GM19025 (cell line): ENCODE measurements around the gene OR9Q2.
"Not testable (repeated sequence)": the region's sequence is repeated elsewhere in the genome, so short reads cannot be mapped to it uniquely, and the experiment has no call there.

Source experiments
- ATAC-seq: cut with Tn5 transposase; IDR thresholded peaks from one replicate; pipeline ENCODE4 v1.9.1; 2021; ENCODE audit warnings: mild to moderate bottlenecking, low read depth, moderate library complexity; ENCODE audit not compliant: unreplicated experiment

Gene OR9Q2, protein sequence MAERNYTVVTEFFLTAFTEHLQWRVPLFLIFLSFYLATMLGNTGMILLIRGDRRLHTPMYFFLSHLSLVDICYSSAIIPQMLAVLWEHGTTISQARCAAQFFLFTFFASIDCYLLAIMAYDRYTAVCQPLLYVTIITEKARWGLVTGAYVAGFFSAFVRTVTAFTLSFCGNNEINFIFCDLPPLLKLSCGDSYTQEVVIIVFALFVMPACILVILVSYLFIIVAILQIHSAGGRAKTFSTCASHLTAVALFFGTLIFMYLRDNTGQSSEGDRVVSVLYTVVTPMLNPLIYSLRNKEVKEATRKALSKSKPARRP

DNA sequence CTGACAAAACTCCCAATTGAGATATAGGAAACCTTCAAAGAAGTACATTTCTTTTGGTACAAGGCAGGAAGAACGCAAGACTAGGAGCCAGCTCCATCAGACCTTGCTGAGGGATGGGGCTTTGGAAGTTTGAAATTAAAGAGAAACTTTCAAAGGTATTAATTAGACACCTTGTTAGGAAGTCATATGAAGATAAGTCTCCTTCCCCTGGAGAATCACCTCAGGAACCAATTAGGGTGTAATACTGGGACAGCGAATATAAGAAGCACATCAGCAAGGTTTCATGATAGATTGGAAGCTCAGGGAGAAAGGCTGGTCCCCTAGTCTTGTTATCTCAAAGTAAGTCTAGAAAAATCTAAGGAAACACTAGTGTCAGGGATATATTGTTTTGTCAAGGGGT lies at the start of gene OR9Q2:
Gene OR9Q2, plus strand, starts transcription at position 301 of the 400 bp plus-strand sequence. CDS start 1,421 bp downstream, outside the sequence.
- no peak for ATAC-seq

DNA sequence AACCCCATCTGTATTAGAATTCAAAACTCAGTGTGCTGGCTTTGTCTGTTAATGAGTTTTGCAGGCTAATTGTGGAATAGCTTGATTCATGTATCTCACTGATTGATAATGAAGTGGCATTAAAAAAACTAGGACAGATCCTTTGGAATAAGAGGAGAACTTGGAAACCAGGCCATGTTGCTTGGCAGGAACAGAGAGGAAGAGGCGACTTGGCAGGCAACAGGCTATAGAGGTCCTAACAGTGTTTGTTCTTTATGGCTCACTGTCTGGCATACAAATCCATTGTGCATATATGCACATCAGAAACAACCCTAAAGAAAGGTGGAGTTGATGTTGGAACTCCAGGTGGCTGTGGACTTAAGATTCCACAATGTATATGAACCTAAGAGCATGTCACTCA lies 46.1 kb upstream of the OR9Q2 start:
- no peak for ATAC-seq

DNA sequence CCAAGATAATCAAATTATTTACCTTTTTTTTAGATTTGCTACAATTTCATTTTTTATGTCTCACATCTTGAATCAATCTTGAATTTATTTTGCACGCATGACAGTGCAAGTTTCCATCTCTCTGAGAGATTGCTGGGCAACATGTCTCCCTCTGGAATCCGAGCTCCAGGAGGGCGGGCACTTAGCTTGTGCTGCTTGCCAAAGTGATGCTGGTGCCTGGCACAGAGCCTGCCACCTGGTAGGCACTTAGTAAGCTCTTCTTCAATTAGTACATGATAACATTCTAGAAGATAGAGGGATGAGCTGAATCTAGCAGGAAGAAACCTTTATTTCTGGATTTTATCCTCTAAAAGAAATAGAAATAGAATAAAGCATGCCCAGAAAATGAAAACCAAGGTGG lies 36.1 kb upstream of the OR9Q2 start:
- no peak for ATAC-seq

DNA sequence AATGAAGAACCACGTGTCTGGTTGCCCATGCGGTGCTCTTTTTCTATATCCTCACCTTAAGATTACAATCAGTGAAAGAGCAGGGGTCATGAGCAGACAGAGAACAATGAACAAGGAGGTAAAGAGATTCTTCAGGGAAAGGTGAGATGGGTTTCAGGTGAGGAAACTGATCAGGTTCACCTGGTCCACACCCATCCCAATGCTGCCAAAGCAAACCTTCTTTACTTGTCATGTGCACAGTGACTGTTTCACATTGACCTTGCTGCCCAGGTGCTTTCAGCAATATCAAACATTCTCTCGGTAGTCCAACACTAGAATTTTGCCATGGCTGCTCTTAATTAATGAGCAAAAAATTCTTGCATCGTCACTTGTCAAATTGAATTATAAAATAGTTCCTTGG lies 24.5 kb upstream of the OR9Q2 start:
- no peak for ATAC-seq

DNA sequence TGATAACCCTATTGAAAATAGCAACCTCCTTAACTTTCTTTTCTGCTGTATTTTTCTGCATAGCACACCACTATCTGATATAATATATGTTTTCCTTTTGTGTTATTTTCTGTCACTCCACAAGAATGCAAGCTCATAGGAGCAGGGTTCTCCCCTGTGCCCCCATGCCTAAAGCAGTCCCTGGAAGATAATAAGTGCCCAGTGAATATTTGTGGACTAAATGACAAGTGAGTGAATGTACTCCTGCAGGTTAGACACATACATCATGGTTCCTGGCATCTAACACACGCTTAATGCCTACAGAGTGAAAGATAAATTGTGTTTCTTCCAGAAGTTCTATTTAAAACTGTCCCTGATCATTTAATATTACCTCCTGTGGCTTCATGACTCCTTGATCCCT lies 23.9 kb upstream of the OR9Q2 start:
- no peak for ATAC-seq

DNA sequence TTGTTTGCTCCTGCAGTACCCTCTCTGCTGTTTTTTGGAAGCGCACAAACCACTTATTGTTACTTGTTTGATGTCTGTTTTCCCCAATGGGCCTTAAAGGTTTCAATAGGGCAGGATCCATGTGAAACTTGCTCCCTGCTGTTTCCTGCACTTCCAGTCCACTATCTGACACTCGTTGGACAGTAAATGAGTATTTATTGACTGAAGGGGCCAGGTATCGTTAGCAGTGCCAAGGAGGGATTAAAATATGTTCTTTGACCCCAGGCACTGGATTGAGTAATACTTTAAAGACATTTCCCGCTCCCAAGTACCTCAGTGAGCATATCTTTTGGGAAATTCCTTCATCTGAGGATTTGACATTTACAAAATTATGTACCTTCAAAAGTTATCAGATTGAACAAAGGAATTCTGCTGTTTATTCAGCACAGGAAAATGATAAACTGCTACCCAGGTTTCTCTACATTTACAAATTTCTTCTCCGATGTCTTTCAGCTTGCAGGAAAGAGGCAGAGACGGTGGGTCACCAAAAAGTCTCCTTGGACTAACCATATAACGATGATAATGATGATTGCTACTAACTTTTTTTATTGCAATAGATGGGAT lies 23.3 kb upstream of the OR9Q2 start:
- ATAC-seq = no peak

DNA sequence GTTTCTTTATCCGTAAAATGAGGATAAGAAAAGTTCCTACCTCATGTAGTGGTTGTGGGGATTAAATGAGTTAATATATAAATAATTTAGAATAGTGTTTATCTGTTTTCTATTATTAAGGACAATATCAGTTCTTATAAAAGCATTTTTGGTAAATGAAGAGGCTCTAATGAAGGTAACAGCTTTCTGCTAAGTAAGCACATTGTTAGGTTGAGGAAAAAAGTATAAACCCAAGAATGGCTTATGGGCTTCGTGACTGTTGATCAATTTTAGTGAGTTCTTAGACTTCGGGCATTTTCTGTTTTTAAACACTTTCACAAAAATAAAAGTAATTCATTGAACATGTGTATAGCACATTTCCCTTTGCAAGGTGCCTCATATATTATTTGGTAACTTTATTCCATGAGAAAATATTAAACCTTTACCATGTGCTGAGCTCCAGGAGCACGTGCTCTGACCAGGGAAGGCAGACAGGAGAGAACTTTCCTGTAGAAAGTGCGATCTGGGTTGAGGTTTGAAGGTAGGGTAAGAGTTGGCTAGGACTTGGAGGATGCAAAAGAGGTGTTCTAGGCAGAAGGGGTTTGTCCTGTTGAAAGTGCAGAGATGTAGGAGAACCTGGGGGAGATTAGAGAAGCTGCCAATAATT lies 11.3 kb upstream of the OR9Q2 start:
- no peak for ATAC-seq

DNA sequence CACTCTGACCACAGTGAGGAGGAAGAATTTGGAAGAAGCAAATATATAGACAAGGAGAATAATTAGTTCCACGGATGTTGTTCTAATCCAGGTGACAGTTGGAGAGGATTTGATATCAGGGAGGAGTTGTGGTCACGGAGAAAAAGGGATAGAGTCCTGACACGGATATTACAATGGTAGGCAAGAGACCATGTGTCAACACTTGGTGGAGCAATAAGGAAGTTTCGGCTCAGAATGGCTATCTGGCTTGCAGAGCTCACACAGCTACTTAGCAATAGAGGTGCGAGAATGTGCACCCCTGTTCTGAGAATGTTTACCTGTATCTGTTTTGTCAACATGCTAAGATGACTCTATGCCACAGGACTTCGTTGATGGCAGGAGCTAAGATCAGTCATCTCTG lies 10.4 kb upstream of the OR9Q2 start:
- no peak for ATAC-seq

DNA sequence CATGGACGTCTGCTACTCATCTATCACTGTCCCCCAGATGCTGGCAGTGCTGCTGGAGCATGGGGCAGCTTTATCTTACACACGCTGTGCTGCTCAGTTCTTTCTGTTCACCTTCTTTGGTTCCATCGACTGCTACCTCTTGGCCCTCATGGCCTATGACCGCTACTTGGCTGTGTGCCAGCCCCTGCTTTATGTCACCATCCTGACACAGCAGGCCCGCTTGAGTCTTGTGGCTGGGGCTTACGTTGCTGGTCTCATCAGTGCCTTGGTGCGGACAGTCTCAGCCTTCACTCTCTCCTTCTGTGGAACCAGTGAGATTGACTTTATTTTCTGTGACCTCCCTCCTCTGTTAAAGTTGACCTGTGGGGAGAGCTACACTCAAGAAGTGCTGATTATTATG lies 9.2 kb upstream of the OR9Q2 start:
- no peak for ATAC-seq

DNA sequence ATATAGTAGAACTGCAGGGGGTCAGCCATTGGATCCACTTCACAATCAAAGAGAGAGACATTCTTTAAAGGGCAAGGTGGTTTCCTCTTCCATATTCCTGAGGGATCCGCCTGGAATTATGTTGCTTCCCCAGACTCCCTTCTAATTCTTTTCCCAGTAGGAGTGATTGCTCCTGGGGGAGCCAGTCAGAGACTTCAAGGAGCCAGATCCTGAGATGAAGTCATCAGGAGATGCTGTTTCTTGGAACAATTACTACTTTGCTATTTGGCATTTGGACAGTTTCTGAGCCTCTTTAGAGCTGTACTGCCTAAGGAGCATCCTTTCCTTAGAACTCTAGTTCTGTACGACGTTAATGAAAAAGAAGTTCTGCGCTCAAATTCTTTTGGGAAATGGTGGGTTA lies 1.9 kb upstream of the OR9Q2 start:
- ATAC-seq = no peak

DNA sequence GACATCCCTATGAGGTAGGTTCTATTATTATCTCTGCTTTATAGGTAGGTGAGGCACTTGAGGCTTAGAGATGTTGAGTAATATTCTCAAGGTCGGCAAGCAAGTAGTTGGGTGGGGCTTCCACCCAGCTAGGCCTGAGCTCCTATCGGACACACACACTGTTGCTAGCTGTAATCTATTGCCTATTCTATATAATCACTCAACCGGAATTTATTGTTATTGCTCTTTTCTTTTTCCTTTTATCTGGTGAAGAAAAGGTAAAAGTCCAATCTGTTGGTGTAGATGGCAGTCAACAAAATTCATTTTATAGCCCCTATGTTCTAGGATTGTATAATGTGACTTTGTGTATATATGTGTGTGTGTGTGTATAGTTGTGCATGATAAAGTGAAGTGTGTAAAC lies 3.4 kb downstream of the OR9Q2 start:
- ATAC-seq = no peak

DNA sequence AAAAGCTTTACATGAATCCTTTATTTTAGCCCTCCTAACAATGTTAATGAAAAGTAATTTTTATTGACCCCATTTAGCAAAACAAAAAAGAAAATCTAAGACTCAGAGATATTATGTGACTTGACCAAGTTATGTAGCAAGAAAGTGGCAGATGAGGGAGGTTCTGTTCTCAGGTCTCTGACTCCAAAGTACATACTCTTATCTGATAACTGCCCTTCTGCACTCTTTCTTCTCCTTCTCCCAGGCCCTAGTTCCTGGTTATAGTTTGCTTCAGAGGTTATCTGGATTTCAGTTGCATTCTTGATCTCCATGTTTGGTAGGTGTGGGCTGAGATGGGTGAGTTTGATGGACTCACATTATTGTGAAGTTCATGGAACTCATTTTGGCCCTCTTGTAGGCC lies 4.5 kb downstream of the OR9Q2 start:
- no peak for ATAC-seq

DNA sequence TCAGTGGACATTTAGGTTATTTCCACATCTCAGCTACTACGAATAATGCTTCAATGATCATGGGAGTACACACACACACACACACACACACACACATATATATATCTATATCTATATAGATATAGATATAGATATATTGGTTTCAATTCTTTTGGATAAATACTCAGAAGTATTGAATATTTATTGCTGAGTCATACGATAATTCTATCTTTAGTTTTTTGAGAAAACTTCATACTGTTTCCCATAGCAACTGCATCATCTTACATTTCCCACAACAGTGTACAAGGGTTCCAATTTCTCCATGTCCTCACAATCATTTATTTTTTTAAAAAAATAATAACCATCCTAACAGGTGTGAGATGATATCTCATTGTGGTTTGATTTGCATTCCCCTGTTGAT lies 7.1 kb downstream of the OR9Q2 start:
- ATAC-seq = no peak

DNA sequence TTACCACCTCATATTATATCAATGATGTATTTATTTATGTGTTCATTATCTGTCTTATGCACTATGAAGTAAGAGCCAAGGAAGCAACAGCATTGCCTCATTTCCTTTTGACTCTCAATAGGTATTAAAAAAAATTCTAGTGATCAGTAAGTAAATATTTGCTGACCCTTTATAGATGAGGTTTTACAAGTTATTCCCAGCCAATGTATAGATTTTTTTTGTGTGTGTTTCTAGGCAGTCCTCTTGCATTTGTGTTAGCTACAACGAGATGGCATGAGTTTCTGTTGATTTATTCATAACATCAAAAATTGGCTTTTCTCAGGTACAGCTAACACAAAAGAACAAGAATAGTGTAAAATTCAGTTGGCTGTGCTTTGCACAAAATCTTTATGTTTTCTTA lies 10.4 kb downstream of the OR9Q2 start:
- ATAC-seq = no peak

DNA sequence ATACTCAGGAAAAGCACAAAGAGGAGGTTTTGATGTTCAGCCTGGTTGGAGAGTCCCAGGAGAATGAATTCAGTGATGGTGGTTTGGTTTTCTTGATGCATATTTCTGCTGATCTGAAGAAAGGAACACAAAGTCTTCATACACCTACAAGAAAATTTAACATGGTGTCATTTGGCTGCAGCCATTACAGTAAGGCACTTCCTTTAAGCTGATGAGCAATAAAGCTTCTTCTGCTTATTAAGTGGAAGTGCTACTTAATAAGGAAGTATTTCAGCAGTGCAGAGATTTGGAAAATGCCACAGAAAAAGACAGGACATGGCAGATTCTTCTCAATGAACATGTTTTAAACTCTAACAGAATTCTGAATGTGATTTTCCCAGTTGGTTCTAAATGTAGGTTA lies 15.2 kb downstream of the OR9Q2 start, which contains the start of gene OR1S2:
Gene OR1S2, minus strand, starts transcription at position 101 of the 400 bp plus-strand sequence. Its CDS starts 0 bp downstream, at position 101.
- ATAC-seq = no peak

DNA sequence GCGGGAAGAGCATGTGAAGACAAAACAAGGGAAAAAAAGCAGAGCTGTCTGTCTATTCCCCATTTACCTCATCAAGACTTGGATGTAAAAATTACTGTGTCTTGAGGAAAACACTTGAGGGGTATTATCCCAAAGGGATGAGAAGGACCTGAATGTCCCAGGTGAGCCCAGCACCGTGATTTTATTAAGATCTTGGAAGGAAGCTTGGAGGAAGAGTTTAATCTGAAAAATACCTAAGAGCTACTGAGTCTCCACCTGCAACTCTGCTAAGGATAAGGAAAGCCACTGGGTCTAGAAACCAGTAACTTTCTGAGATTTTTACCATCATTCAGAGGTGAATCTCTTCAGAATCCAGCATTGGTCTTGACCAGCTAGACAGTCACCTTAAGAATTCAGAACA lies 23.6 kb downstream of the OR9Q2 start, which contains the start of gene OR1S1:
Gene OR1S1, plus strand, starts transcription at position 301 of the 400 bp plus-strand sequence.
- not testable (repeated sequence) for ATAC-seq

DNA sequence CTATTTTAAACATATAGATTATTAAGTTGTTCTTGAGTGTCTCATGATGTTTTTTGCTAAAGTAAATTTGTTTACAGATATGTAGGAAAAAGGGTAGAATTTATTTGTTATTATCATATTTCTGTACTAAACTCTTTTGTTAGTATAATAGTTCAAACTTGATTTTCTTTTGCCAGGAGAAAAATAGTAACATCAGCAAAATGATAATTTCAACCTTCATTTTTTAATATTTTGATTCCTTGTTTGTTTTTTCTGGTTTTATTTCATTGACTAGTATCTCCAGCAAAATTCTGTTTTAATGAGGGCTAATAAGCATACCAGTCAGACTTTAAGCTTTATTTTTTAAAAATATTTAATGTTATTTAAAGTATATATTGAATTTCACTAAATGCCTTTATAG lies 27.6 kb downstream of the OR9Q2 start:
- no peak for ATAC-seq

DNA sequence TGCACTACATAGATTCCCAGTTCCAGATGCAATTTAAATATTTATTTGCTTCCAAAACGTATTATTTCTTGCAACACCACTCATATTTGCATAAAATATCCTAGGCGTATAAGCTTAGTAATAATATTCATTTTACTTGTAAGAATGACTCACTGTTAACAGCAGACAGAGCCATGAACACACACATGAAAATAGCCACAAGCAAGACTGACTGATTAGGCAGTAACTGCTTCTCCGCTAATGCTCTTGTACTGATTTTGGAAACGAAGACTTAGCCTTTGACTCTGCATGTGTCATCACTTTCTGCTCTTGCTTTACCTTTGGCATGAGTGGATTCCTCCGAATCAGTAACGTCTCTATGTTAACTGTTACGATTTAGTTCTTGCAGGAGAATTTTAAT lies 33.9 kb downstream of the OR9Q2 start:
- no peak for ATAC-seq

DNA sequence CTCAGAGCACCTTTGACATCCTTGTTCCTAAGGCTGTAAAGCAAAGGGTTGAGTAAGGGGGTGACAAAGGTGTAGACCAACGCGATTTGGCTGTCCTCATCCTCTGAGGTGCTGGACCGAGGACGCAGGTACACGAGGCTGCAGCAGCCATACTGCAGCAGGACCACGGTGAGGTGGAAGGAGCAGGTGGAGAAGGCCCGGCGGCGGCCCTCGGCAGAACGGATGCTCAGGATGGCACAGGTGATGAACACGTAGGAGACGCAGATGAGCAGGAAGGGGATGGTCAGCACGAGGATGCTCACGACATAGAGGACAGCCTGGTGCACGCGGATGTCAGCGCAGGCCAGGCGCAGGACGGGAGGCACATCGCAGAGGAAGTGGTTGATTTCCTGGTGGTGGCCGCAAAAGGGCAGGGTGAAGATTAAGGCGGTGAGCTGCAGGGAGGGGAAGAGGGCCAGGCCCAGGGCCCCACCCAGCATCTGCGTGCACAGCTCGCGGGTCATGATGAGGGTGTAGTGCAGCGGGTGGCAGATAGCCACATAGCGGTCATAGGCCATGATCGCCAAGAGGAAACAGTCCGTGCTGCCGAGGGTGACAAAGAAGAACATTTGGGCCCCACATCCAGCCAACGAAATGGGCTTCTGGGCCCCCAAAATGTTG lies 39.2 kb downstream of the OR9Q2 start:
- ATAC-seq = no peak
